Smooth muscle cell (in vitro differentiated cells): ENCODE results near the gene MAP3K7. TPM values are rescaled to one million over a fixed set of nuclear protein-coding genes. Genes with fewer than 3 reads are reported as not detected.

ENCODE experiments used
- DNase-seq: peaks from one replicate; lab custom pipeline; 2025; ENCODE audit not compliant: unreplicated experiment; lab: John Stamatoyannopoulos, UW
- H2AFZ ChIP-seq: fragments of 200-600 bp; sonication (generic); 2 replicates; pipeline ENCODE4 v1.6.0; 2016; ENCODE audit warnings: antibody characterized with exemption, low read depth, mild to moderate bottlenecking
- H3F3A ChIP-seq: fragments of 200-600 bp; sonication (generic); 2 replicates; pipeline ENCODE4 v1.6.0; 2017; ENCODE audit warnings: antibody characterized with exemption, low read depth
- H3K27ac ChIP-seq: fragments of 200-600 bp; sonication (generic); 2 replicates; pipeline ENCODE4 v1.5.1; 2016; ENCODE audit warnings: low read depth, mild to moderate bottlenecking
- H3K27me3 ChIP-seq: fragments of 200-600 bp; sonication (generic); 2 replicates; pipeline ENCODE4 v1.6.1; 2016; ENCODE audit warnings: low read depth, mild to moderate bottlenecking
- H3K36me3 ChIP-seq: fragments of 200-600 bp; sonication (generic); 2 replicates; pipeline ENCODE4 v1.5.1; 2016; ENCODE audit warnings: low read depth
- H3K4me1 ChIP-seq: fragments of 200-600 bp; sonication (generic); 2 replicates; pipeline ENCODE4 v1.5.1; 2016; ENCODE audit warnings: low read depth
- H3K4me2 ChIP-seq: fragments of 200-600 bp; sonication (generic); 2 replicates; pipeline ENCODE4 v1.6.0; 2016; ENCODE audit warnings: mild to moderate bottlenecking
- H3K4me3 ChIP-seq: fragments of 200-600 bp; sonication (generic); 2 replicates; pipeline ENCODE4 v1.5.1; 2016; ENCODE audit warnings: mild to moderate bottlenecking
- H3K79me2 ChIP-seq: fragments of 200-600 bp; sonication (generic); 2 replicates; pipeline ENCODE4 v1.6.0; 2016; ENCODE audit warnings: low read depth, mild to moderate bottlenecking
- H3K9ac ChIP-seq: fragments of 200-600 bp; sonication (generic); 2 replicates; pipeline ENCODE4 v1.6.0; 2016; ENCODE audit warnings: low read depth
- H3K9me3 ChIP-seq: fragments of 200-600 bp; sonication (generic); replicated peaks from 2 replicates; pipeline ENCODE4 v1.5.1; 2016; ENCODE audit warnings: low read depth
- H4K20me1 ChIP-seq: fragments of 200-600 bp; sonication (generic); 2 replicates; pipeline ENCODE4 v1.6.0; 2016; ENCODE audit warnings: low read depth
- WGBS: methylation state at CpG from one replicate; pipeline ENCODE4 v1.1.7; 2016; ENCODE audit warnings: low lambda C conversion rate; 5-methylcytosine and 5-hydroxymethylcytosine counted together
- polyA plus RNA-seq: library from polyadenylated mRNA; unstranded; fragments of >200 nt; fragmentation: Nextera tagmentation; extraction: Ambion mirVana; gene quantifications from 2 replicates; pipeline ENCODE4 v1.2.1, GENCODE V29; 2016
- total RNA-seq: library from RNA; depleted of rRNA; stranded (reverse); fragments of >200 nt; gene quantifications from 2 replicates; pipeline ENCODE4 v1.2.3, GENCODE V29; 2014
- TF ChIP-seq, protein P1 (sequence below): fragments of 200-600 bp; sonication (generic); IDR thresholded peaks from 2 replicates; pipeline ENCODE4 v1.5.1; 2017; ENCODE audit warnings: borderline replicate concordance, mild to moderate bottlenecking, antibody characterized with exemption; ENCODE audit not compliant: insufficient read depth, poor library complexity, severe bottlenecking

The MAP3K7 gene
- total and polyA plus RNA-seq, 2 experiments from 2014 or later, result 22.0 to 40.4 TPM

DNA sequence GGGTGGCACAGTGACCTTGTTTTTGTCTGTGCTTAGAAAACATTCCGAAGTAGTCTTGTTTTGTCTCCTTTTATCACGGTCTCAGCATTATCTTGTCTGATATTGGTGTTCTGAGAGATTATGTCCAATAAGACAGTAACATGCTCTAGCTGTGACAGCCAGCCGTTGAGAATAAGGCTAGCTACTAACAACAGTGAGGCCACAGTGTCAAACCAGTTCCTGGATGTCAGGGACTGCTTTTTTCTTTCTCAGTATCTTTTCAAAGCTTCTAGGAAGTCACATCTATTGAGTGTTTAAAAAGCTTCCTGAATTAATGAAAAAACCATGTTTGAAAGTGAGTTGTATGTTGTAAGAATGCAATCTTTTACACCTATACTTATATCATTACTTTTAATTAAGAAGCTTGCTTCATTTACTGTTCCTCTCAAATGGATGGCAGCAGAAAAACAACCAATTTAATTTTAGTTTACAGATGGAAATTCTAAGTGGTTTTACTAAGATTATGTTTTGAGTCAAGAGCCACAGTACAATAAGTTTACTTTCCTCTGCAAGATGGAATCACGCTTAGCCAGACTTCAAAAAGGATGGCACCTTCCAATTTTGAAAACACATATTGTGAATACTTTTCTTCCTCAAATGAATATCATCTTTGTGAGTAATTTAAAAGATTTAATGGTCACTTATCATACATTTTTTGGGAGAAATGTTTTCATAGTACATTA lies 53.1 kb downstream of the MAP3K7 start:
- Histone ChIP-seq H3K4me2 (no peak overlapping the region), H3F3A (no peaks in the 10 kb centered on the region), H4K20me1 (peaks cover 5% of the 10 kb centered on the region), H3K9me3 (no peaks in the 10 kb centered on the region), H3K79me2 (no peaks in the 10 kb centered on the region), H3K36me3 (peaks cover 9% of the 10 kb centered on the region), H3K27ac (no peak overlapping the region), H2AFZ (no peak overlapping the region), H3K9ac (no peak overlapping the region), H3K27me3 (no peaks in the 10 kb centered on the region), H3K4me1 (peaks cover under 1% of the 10 kb centered on the region), H3K4me3 (no peak overlapping the region)
- TF ChIP-seq, protein P1, sequence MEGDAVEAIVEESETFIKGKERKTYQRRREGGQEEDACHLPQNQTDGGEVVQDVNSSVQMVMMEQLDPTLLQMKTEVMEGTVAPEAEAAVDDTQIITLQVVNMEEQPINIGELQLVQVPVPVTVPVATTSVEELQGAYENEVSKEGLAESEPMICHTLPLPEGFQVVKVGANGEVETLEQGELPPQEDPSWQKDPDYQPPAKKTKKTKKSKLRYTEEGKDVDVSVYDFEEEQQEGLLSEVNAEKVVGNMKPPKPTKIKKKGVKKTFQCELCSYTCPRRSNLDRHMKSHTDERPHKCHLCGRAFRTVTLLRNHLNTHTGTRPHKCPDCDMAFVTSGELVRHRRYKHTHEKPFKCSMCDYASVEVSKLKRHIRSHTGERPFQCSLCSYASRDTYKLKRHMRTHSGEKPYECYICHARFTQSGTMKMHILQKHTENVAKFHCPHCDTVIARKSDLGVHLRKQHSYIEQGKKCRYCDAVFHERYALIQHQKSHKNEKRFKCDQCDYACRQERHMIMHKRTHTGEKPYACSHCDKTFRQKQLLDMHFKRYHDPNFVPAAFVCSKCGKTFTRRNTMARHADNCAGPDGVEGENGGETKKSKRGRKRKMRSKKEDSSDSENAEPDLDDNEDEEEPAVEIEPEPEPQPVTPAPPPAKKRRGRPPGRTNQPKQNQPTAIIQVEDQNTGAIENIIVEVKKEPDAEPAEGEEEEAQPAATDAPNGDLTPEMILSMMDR, result no peak
- 66% methylated on average over 4 of the region's 4 CpGs for WGBS
- no peak for DNase-seq

DNA sequence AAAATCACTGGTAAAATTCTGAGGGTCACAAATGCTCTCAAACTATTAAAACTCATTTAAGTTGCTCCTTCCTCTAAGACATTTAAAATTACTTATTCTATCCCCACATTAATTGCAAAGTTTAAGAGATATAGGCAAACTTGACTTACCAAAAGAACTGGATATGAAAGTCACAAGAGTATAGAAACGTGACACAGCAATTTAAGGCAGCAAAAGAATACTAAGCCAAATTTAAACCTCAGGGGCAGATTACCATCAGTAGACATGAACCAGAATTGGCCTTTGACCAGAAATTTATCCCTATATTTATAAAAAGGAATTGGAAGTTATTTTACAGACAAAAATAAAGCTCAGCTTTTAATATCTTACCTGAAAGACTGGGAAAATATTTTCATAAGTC lies 56.0 kb downstream of the MAP3K7 start:
- Histone ChIP-seq H3K27ac (no peak overlapping the region), H3K4me2 (no peak overlapping the region), H3K36me3 (peaks cover 9% of the 10 kb centered on the region), H3K27me3 (no peaks in the 10 kb centered on the region), H3K9ac (no peak overlapping the region), H3K9me3 (no peaks in the 10 kb centered on the region), H3K4me3 (no peak overlapping the region), H4K20me1 (no peaks in the 10 kb centered on the region), H3K4me1 (no peaks in the 10 kb centered on the region), H3K79me2 (no peaks in the 10 kb centered on the region), H2AFZ (no peak overlapping the region), H3F3A (no peaks in the 10 kb centered on the region)
- TF ChIP-seq, protein P1, result no peak
- DNase-seq, result no peak
- WGBS, result 97% methylated on average over 1 of the region's 1 CpG

DNA sequence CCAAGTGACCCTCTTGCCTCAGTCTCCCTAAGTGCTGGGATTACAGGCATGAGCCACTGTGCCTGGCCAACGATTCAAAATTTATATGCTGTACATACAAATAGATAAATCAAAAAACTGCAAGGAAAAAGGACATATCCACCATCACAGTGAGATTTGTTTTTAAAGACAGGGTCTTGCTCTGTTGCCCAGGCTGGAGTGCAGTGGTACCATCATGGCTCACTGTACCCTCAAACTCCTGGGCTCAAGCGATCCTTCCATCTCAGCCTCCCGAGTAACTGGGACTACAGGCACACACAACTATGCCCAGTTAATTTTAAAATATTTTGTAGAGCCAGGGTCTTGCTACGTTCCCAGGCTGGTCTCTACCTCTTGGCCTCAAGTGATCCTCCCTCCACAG lies 61.5 kb downstream of the MAP3K7 start:
- H3K4me3 ChIP-seq, result no peak overlapping the region
- no peaks in the 10 kb centered on the region for H3K4me1 ChIP-seq
- no peaks in the 10 kb centered on the region for H3K79me2 ChIP-seq
- peaks cover 25% of the 10 kb centered on the region for H3K36me3 ChIP-seq
- 98% methylated on average over 4 of the region's 4 CpGs for WGBS
- H3F3A ChIP-seq, result no peaks in the 10 kb centered on the region
- no peaks in the 10 kb centered on the region for H3K9me3 ChIP-seq
- H3K27me3 ChIP-seq, result no peaks in the 10 kb centered on the region
- H3K9ac ChIP-seq, result no peak overlapping the region
- H3K27ac ChIP-seq, result no peak overlapping the region
- no peak for DNase-seq
- no peak overlapping the region for H2AFZ ChIP-seq
- H4K20me1 ChIP-seq, result no peaks in the 10 kb centered on the region
- TF ChIP-seq, protein P1, result no peak
- no peak overlapping the region for H3K4me2 ChIP-seq

DNA sequence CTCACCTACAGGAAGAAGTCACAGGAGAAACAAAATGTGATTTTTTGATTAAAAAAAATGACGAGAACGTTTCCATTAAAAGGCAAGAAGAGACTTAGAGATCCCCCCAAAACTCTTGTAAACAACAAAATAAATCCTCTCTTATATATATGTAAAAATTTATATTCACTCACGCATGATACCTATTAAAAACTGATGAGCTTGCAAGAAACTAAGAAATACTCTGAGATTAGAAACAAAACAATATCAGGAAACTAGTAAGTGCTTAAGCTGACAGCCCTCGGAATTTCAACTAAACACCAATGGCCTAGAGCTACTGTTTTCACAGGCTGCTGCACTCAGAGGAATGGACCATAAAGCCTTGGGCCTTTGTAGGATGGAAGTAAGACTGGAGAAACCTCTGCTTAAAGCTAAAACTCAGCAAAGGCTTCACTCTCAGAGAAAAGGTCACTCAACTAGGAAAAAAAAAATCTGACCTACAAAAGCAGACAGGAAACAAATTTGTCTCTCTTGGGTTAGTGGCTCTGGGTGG lies 63.0 kb downstream of the MAP3K7 start:
- Histone ChIP-seq H3K27me3 (no peaks in the 10 kb centered on the region), H3K4me1 (no peaks in the 10 kb centered on the region), H3K79me2 (no peaks in the 10 kb centered on the region), H3K4me2 (no peak overlapping the region), H3K36me3 (peaks cover 19% of the 10 kb centered on the region), H3K9ac (no peak overlapping the region), H4K20me1 (no peaks in the 10 kb centered on the region), H3F3A (no peaks in the 10 kb centered on the region), H3K4me3 (no peak overlapping the region), H2AFZ (no peak overlapping the region), H3K27ac (no peak overlapping the region), H3K9me3 (no peaks in the 10 kb centered on the region)
- TF ChIP-seq, protein P1, result no peak
- DNase-seq, result no peak
- 94% methylated on average over 4 of the region's 4 CpGs for WGBS
